H1 (cell line): ENCODE measurements around the gene TFF3. TPM values are rescaled to one million over a fixed set of nuclear protein-coding genes. Genes with fewer than 3 reads are reported as not detected.

Experiments used
- CBX8 ChIP-seq: fragments of 300-800, 300-1000 bp; sonication (generic); IDR thresholded peaks from 2 replicates; pipeline ENCODE4 v1.7.1; 2016; ENCODE audit warnings: low read depth, low read length, borderline replicate concordance
- EZH2 ChIP-seq: fragments of 200-600 bp; sonication (generic); IDR thresholded peaks from 2 replicates; pipeline ENCODE4 v1.7.1; 2012; ENCODE audit warnings: low read depth, mild to moderate bottlenecking, moderate library complexity, low read length, inconsistent platforms; ENCODE audit not compliant: severe bottlenecking
- JUN ChIP-seq: IDR thresholded peaks from 2 replicates; pipeline ENCODE4 v1.6.1; 2011; ENCODE audit warnings: low read depth, mild to moderate bottlenecking, improper control_type of control experiment, low read length
- NRF1 ChIP-seq: IDR thresholded peaks from 2 replicates; pipeline ENCODE4 v1.6.1; 2011; ENCODE audit warnings: mild to moderate bottlenecking, low read depth, low read length, improper control_type of control experiment
- PHF8 ChIP-seq: fragments of 200-600 bp; sonication (generic); conservative IDR thresholded peaks from 2 replicates; pipeline ENCODE4 v1.7.1; 2012; ENCODE audit warnings: low read depth, mild to moderate bottlenecking, inconsistent platforms, low read length, moderate library complexity
- POLR2A ChIP-seq, 2 experiments: IDR thresholded peaks; 1 replicate in 1 of 2; 2 replicates in 1 of 2; pipeline ENCODE4 v1.6.1; 2011; ENCODE audit warnings: low read depth in 2 of 2, low read length in 2 of 2, mild to moderate bottlenecking in 2 of 2; ENCODE audit errors: control extremely low read depth in 1 of 2
- RNF2 ChIP-seq: fragments of 200-900, 300-1000 bp; sonication (generic); IDR thresholded peaks from 2 replicates; pipeline ENCODE4 v1.7.1; 2016; ENCODE audit warnings: borderline replicate concordance, low read depth, mild to moderate bottlenecking, antibody characterized with exemption, low read length; ENCODE audit not compliant: poor library complexity, severe bottlenecking; ENCODE audit errors: missing control alignments
- TEAD4 ChIP-seq: IDR thresholded peaks from 2 replicates; pipeline ENCODE4 v1.6.1; 2012; ENCODE audit warnings: low read depth, low read length, inconsistent platforms, mixed read lengths
- polyA plus RNA-seq, 7 experiments: library from polyadenylated mRNA; depleted of rRNA in 3 of 7; stranded (reverse) in 5 of 7; unstranded in 2 of 7; fragments of >200 nt in 5 of 7; fragments of 200-250 nt in 2 of 7; gene quantifications; 1 replicate in 5 of 7; 2 replicates in 1 of 7; 4 replicates in 1 of 7; pipeline versions ENCODE4 v1.2.1 to v1.2.3, GENCODE V29; 2011 to 2013; ENCODE audit warnings: missing spikeins in 2 of 7, mixed read lengths in 2 of 7
- total RNA-seq: library from RNA; stranded (reverse); fragmentation: NEBNext Ultra II Directional; extraction: Animal tissue kit (Norgen Biotek cat#: 25700); gene quantifications from 2 replicates; pipeline ENCODE4 v1.2.1, GENCODE V29; 2021
- TF ChIP-seq, protein P1 (sequence below): IDR thresholded peaks from 2 replicates; pipeline ENCODE4 v1.6.1; 2012; ENCODE audit warnings: inconsistent platforms

TFF3 gene
- total and polyA plus RNA-seq, 2 of the 8 experiments (the other 6 are each of a cell fraction or from before 2014, with no cell fraction given) = 1.7 to 6.7 TPM

DNA sequence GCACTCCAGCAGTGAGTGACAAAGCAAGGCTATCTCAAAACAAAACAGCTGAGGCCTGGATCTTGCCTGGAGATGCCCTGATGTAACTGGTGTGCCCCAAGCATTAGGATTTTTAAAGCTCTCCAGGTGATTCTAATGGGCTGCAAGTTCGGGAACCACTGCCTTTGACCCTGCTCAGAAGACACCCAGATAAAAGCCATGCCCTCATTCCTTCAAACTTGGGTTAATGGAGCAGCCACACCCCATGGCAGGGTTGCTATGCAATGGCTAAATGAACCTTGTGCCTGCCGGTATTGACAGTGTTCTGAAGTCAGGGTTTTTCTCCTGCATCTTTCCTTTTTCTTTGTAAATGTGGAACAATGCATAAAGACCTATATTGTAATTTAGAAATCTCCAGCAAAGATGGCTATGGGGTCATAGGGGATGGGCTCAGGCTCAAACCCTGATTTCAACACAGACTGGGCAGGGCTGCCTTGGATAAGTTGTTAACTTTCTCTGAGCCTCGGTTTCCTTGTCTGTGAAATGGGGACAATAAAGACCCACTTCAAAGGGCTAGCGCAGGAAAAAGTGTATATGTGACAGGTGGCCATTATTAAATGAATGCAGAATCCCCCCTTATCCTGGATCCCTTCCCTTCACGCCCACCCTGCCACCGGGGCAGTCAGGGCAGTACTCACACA lies 453 bp downstream of the TFF3 start (continued):
- TF ChIP-seq CBX8 (no peak), JUN (no peak), TEAD4 (no peak), PHF8 (no peak), RNF2 (no peak), POLR2A (IDR thresholded peaks at IDR 0.05; ENCODE audit: control extremely low read depth in 1 of 2, low read depth in 2 of 2, low read length in 2 of 2) (no peak), NRF1 (no peak), EZH2 (no peak)
- TF ChIP-seq, protein P1, sequence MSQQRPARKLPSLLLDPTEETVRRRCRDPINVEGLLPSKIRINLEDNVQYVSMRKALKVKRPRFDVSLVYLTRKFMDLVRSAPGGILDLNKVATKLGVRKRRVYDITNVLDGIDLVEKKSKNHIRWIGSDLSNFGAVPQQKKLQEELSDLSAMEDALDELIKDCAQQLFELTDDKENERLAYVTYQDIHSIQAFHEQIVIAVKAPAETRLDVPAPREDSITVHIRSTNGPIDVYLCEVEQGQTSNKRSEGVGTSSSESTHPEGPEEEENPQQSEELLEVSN = no peak
